ENCODE data around the gene MYORG. TPM values are rescaled to one million over a fixed set of nuclear protein-coding genes. Genes with fewer than 3 reads are reported as not detected.

The MYORG gene
- total and polyA plus RNA-seq, 2 experiments from 2014 or later, result 23.4 to 32.2 TPM

DNA sequence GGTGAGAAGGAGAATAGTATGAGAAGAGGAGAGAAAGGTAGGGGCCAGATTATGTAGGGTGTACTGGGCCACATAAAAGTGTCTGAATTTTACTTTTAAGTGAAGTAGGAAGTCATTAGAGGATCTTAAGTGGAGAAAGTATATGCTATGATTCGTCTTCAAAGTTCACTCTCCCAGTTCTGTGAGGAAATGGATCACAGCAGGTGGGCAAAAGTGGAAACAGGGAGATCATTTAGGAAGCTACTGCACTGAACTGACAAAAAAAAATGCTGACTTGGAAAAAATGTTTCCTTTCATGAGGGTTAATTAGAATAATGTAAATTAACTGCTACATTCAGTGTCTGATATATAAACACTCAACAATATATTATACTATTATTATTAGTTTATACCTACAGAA, 50.0 kb downstream of the MYORG start:
- no peak overlapping the region for H3K4me3 ChIP-seq
- 94% methylated on average over 1 of the region's 1 CpG for WGBS (ENCODE audit: low lambda C conversion rate, missing lambda C conversion rate)
- no peaks in the 10 kb centered on the region for H4K20me1 ChIP-seq (ENCODE audit: insufficient read depth, poor library complexity, severe bottlenecking)
- no peak for DNase-seq (ENCODE audit: low spot score)
- H2AFZ ChIP-seq, result no peak overlapping the region
- no peak overlapping the region for H3K4me2 ChIP-seq
- H3K9me2 ChIP-seq (replicated peaks; ENCODE audit: insufficient read depth), result no peaks in the 10 kb centered on the region
- TF ChIP-seq EZH2phosphoT487 (IDR thresholded peaks at IDR 0.05; ENCODE audit: low read depth, severe bottlenecking, unreplicated experiment) (no peak), EZH2 (IDR thresholded peaks at IDR 0.05; ENCODE audit: borderline replicate concordance) (no peak)
- TF ChIP-seq, protein P1, sequence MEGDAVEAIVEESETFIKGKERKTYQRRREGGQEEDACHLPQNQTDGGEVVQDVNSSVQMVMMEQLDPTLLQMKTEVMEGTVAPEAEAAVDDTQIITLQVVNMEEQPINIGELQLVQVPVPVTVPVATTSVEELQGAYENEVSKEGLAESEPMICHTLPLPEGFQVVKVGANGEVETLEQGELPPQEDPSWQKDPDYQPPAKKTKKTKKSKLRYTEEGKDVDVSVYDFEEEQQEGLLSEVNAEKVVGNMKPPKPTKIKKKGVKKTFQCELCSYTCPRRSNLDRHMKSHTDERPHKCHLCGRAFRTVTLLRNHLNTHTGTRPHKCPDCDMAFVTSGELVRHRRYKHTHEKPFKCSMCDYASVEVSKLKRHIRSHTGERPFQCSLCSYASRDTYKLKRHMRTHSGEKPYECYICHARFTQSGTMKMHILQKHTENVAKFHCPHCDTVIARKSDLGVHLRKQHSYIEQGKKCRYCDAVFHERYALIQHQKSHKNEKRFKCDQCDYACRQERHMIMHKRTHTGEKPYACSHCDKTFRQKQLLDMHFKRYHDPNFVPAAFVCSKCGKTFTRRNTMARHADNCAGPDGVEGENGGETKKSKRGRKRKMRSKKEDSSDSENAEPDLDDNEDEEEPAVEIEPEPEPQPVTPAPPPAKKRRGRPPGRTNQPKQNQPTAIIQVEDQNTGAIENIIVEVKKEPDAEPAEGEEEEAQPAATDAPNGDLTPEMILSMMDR (IDR thresholded peaks at IDR 0.05; ENCODE audit: poor library complexity), result no peak
- no peaks in the 10 kb centered on the region for H3K36me3 ChIP-seq (replicated peaks; ENCODE audit: insufficient read depth, low read depth)
- H3K9me3 ChIP-seq (ENCODE audit: low read depth), result no peaks in the 10 kb centered on the region
- peaks cover 14% of the 10 kb centered on the region for H3K79me2 ChIP-seq
- no peak overlapping the region for H3K27ac ChIP-seq
- H3K27me3 ChIP-seq, result no peaks in the 10 kb centered on the region
- H3K4me1 ChIP-seq (ENCODE audit: insufficient read depth), result no peaks in the 10 kb centered on the region

DNA sequence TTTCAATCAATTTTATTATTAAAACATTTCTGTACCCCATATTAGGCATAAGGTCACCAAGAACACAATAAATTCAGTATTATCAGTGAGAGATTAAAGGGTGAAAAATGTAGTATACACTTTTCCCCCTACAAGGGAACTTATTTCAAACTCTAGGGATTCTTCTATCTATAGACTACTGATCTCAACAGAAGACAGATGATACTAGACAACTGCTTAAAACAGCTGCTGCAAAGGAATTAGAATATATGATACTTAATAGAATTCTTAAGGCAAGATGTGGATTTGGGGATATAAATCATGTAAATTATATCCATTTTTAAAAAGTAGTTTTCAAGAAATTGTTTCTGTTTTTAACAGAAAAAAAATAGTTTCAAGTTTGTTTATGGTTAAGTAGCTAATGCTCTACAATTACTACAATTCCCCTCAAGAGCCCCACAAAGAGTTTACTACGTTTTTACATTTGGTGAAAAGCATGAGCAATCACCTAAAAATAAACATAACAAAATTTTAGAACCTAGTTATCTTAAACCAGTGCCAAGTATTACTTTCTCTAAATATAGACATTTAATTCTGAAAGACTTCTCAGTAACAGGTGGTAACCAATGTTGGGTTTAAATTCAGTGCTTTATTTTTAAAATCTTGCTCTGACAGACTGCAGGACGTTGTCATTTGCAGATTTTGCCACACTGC, 53.7 kb downstream of the MYORG start:
- TF ChIP-seq EZH2phosphoT487 (IDR thresholded peaks at IDR 0.05; ENCODE audit: low read depth, severe bottlenecking, unreplicated experiment) (no peak), EZH2 (IDR thresholded peaks at IDR 0.05; ENCODE audit: borderline replicate concordance) (no peak)
- TF ChIP-seq, protein P1 (IDR thresholded peaks at IDR 0.05; ENCODE audit: poor library complexity), result no peak
- H4K20me1 ChIP-seq (ENCODE audit: insufficient read depth, poor library complexity, severe bottlenecking), result no peaks in the 10 kb centered on the region
- H3K36me3 ChIP-seq (replicated peaks; ENCODE audit: insufficient read depth, low read depth), result no peaks in the 10 kb centered on the region
- H3K4me1 ChIP-seq (ENCODE audit: insufficient read depth), result no peaks in the 10 kb centered on the region
- no peak overlapping the region for H3K4me3 ChIP-seq
- no peak overlapping the region for H2AFZ ChIP-seq
- H3K27ac ChIP-seq, result no peak overlapping the region
- no peaks in the 10 kb centered on the region for H3K9me3 ChIP-seq (ENCODE audit: low read depth)
- WGBS (ENCODE audit: low lambda C conversion rate, missing lambda C conversion rate), result 73% methylated on average over 2 of the region's 2 CpGs
- H3K9me2 ChIP-seq (replicated peaks; ENCODE audit: insufficient read depth), result no peaks in the 10 kb centered on the region
- DNase-seq (ENCODE audit: low spot score), result no peak
- peaks cover 15% of the 10 kb centered on the region for H3K79me2 ChIP-seq
- H3K4me2 ChIP-seq, result no peak overlapping the region
- H3K27me3 ChIP-seq, result no peaks in the 10 kb centered on the region

DNA sequence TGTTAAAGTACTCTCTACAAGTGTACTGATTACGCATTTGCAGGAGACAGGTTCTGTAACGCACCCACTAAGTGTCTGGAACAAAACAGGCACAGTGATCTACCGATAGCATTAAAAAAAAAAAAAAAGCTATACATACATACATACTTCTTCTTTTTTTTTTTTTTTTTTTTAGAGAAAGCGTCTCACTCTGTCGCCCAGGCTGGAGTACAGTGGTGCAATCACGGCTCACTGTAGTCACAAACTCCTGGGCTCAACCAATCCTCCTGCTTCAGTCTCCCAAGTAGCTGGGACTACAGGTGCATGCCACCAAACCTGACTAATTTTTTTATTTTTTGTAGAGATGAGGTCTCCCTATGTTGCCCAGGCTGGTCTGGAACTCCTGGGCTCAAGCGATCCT, 55.2 kb downstream of the MYORG start:
- H3K79me2 ChIP-seq, result peaks cover 6% of the 10 kb centered on the region
- H3K9me3 ChIP-seq (ENCODE audit: low read depth), result no peaks in the 10 kb centered on the region
- H3K4me1 ChIP-seq (ENCODE audit: insufficient read depth), result no peaks in the 10 kb centered on the region
- H3K27ac ChIP-seq, result no peak overlapping the region
- no peak overlapping the region for H3K4me2 ChIP-seq
- no peaks in the 10 kb centered on the region for H3K27me3 ChIP-seq
- no peak for TF ChIP-seq EZH2phosphoT487 (IDR thresholded peaks at IDR 0.05; ENCODE audit: low read depth, severe bottlenecking, unreplicated experiment)
- TF ChIP-seq, protein P1 (IDR thresholded peaks at IDR 0.05; ENCODE audit: poor library complexity), result no peak
- no peak for TF ChIP-seq EZH2 (IDR thresholded peaks at IDR 0.05; ENCODE audit: borderline replicate concordance)
- no peak overlapping the region for H3K4me3 ChIP-seq
- H3K9me2 ChIP-seq (replicated peaks; ENCODE audit: insufficient read depth), result no peaks in the 10 kb centered on the region
- 94% methylated on average over 7 of the region's 7 CpGs for WGBS (ENCODE audit: low lambda C conversion rate, missing lambda C conversion rate)
- no peak overlapping the region for H2AFZ ChIP-seq
- DNase-seq (ENCODE audit: low spot score), result no peak
- H4K20me1 ChIP-seq (ENCODE audit: insufficient read depth, poor library complexity, severe bottlenecking), result no peaks in the 10 kb centered on the region
- no peaks in the 10 kb centered on the region for H3K36me3 ChIP-seq (replicated peaks; ENCODE audit: insufficient read depth, low read depth)
